C4-2B (cell line): ENCODE results near the gene CYP1A1.

Experiments
- ZFX ChIP-seq: fragments of 450-650 bp; IDR thresholded peaks from 2 replicates; pipeline ENCODE4 v1.6.1; 2017
- TF ChIP-seq, protein P1 (sequence below): fragments of 450-650 bp; conservative IDR thresholded peaks from 2 replicates; pipeline ENCODE4 v1.5.1; 2017; ENCODE audit warnings: mild to moderate bottlenecking

DNA sequence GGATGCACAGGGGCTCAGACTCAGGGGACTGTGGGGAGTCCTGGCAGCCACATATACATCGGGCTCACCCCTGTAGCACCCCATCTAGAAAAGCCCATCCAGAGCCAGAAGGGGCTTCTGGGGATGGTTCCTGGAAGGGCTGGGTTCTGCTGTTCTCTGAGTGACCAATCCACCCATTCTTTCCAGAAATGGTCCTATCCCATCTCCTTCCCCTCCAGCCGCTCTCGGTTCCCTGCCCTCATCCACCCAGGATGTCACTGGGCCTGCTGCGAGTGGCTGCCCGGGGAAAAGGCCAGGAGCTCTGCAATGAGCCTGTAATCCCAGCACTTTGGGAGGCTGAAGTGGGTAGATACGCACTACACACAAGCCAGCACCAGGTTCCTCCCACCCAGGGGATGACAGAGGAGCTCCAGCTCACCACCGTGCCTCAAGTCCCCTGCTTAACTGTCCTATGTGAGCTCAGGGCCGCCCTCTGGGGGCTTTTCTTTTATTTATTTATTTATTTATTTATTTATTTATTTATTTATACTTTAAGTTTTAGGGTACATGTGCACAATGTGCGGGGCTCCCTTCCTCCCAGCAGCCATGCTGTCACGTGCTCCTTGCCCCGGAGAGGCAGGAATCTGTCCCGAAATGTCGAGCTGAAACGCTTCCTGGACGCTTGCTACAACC, 42.9 kb upstream of the CYP1A1 start:
- TF ChIP-seq, protein P1, sequence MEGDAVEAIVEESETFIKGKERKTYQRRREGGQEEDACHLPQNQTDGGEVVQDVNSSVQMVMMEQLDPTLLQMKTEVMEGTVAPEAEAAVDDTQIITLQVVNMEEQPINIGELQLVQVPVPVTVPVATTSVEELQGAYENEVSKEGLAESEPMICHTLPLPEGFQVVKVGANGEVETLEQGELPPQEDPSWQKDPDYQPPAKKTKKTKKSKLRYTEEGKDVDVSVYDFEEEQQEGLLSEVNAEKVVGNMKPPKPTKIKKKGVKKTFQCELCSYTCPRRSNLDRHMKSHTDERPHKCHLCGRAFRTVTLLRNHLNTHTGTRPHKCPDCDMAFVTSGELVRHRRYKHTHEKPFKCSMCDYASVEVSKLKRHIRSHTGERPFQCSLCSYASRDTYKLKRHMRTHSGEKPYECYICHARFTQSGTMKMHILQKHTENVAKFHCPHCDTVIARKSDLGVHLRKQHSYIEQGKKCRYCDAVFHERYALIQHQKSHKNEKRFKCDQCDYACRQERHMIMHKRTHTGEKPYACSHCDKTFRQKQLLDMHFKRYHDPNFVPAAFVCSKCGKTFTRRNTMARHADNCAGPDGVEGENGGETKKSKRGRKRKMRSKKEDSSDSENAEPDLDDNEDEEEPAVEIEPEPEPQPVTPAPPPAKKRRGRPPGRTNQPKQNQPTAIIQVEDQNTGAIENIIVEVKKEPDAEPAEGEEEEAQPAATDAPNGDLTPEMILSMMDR: no peak
- no peak for TF ChIP-seq ZFX
